DLD1 (cell line): ENCODE data around the gene ACAD11.
"Not testable (repeated sequence)": the region's sequence is repeated elsewhere in the genome, so short reads cannot be mapped to it uniquely, and the experiment has no call there.

Source experiments
- in situ Hi-C: cut with HindIII; loops from 2 replicates; pipeline ENCODE4 v1.10.0; 2017; ENCODE audit warnings: low sequenced_read_pairs

The ACAD11 gene

DNA sequence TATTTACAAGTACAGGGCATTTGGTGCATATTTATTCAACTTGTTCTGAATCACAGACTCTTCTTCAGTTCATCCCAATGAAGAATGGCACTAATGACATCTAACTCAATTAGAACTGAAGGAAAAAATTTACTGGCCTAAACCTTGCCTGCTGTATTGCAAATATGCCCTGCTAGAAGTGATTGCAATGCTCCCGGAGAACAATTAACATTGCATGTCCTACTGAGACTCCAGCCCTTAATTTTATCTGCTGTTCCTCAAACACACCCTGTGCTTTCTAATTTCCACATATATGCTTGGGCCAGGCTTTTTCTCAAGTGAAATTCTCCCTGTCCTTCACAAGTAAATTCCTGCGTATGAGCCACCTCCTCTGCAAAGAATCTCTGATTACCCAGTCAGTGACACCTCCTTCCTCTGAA, 54.2 kb downstream of the ACAD11 start:
- in situ Hi-C loops, result no loop called here

DNA sequence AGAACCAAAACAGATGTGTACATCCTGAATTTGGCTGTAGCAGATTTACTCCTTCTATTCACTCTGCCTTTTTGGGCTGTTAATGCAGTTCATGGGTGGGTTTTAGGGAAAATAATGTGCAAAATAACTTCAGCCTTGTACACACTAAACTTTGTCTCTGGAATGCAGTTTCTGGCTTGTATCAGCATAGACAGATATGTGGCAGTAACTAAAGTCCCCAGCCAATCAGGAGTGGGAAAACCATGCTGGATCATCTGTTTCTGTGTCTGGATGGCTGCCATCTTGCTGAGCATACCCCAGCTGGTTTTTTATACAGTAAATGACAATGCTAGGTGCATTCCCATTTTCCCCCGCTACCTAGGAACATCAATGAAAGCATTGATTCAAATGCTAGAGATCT, 59.0 kb downstream of the ACAD11 start:
- in situ Hi-C loops, result not testable (repeated sequence)

DNA sequence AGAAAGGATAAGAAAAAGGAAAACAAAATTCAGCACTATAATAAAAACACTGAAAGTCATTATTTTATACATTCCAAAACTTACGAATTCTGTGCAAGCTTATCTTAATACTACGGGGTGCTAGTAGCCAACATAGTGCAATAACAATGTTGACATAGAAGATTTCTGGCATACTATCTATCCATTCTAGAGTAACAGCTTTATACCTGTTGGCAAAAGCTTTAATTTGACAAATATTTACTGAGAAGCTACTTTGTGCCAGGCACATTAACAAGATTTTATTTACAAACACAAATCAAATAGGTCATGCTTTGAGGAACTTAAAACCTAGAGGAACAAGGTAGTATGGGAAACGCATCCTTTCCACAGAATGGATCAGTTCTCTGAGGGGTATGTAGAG, 61.4 kb downstream of the ACAD11 start:
- in situ Hi-C loops, result no loop called here

DNA sequence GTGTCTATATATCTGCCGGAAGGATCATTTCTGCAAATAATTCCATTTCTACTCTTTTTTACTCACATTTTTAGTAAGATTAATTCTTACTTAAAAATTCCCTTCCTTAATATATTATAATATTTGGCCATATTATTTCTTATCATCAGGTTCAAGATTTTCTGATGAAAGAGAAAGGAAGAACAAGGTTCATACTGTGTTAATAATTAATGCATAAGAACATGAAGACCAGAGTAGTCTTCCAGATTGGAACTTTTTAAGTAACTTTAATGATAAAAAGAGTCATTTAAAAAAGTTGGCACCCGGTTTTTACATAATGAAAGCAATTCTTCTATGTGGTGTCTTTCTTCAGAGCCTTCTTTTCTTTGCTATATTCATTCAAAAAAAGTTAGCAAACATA, 61.9 kb downstream of the ACAD11 start:
- in situ Hi-C loops, result no loop called here

DNA sequence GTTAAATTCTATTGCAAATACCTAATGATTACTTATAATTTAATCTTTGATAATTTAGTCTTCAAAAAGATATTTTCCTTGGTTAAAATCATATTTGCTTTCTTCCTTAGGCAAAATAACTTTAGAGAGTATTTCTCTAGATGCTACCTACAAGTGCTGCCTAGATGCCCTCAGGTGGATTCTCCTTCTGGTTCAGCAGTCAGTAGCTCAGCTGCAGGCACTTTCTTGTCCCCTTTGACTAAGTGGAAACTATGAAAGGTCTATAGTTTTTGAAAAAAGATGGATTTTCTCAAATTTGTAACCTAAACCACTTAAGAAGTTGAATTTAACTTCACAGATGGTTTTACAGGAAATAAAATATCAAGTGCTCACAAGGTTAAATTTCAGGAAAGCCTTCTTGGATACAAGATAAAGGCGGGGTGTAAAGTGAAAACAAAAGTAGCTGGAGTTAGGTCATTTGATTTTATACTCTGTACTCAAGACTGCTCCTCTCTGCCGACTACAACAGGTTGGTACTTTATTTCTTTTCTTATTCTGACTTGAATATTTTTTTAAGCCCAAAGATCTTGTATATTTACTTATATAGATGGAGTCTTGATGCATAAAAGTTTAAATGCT, 62.7 kb downstream of the ACAD11 start, which contains the start of gene ACKR4:
Gene ACKR4, plus strand, starts transcription at position 455 of the 618 bp plus-strand sequence. CDS start 3,128 bp downstream, outside the sequence.
- in situ Hi-C loops, result no loop called here

DNA sequence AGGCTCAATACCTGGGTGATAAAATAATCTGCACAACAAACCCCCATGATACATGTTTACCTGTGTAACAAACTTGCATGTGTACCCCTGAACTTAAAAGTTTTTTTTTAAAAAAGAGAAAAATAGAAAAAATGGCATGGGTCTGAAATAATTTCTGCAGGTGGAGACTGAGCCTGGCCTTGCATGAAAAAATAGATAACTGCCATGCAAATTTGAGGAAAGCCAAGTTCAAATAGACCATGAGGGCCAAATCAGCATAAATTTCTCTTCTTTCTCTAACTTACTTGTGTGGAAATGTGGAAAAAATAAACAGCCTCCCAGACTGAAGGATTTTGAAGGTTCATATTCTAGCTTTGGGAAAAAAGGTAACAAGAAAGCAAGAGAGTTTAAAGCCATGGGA, 63.3 kb downstream of the ACAD11 start:
- in situ Hi-C loops, result no loop called here

DNA sequence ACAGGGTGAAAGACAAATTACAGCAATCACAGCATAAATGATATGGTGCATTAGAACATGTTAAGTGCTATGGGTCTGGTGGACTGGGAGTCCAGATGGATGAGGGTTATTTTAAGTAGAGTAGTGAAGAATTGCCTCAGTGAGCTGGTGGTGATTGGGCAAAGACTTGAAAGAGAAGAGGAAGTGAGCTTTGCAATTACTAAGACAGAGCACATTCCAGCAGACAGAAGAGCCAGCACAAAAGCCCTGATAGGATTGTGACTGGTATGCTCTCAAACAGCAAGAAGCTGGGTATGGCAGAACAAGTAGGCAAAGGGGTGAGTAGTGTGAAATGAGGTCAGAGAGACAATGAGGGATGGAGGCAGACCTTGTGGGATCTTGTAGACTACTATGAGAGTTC, 64.6 kb downstream of the ACAD11 start:
- in situ Hi-C loops, result no loop called here

DNA sequence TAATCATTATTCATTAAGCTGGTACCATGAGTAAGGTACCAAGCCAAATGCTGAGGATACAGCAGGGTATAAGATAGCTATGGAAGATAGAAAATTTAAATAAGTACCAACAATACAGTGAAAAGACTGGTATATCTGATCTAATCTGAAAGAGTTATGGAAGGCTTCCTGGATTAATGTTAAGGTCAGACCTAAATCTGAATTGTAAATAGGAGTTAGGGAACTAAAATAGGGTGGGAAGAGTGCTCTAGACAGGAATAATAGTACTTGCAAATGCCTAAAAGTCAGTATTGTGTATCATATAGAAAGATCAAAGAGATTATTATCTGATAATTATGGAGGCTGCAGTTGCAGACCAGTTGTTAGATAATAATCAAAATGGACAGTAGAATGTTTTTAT, 65.1 kb downstream of the ACAD11 start:
- in situ Hi-C loops, result no loop called here

DNA sequence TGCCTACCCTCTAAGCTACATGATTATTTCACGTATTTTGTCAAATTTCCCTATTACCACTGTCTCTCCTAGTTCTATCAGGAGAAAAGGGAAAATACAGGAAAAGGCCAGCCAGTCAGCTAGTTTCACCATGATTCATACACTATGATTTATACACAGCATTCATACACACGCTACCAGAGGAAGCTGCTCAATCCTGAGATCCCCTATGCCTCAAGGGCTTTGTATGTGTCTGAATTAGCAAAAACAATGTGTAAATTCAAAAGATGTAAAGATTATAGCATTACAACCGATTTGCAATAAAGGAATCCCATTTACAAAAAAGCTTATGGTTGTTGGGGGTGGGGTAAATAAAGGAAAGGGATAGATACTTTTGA, 65.7 kb downstream of the ACAD11 start:
- in situ Hi-C loops, result no loop called here

DNA sequence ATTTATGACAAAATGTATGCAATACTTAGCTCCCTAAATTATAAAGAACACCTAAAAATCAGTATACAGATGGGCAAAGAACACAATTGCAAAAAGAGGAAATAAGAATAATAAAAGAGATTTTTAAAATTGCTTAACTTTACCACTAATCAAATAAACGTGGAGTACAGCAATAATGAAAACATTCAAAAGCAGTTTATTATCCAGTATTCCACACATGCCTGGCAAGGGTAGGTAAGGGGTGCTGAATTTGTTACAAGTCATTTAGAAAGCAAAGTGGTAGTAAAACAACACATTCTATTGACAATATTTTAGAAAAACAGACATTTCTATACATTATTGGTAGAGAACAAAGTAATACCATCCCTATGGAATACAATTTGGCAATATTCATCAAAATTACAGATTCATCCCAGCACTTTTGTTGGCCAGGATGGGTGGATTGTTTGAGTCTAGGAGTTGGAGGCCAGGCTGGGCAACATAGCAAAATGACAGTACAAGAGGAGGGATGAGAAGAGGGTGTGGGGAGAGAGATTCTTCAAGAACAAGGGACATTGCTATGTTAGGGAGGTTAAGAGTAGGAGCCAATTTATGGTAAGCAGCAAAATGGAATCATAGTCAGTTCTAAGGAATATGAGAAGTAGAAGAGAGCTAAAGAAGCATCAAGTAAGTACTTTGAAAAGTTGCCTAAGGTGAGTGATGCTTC, 66.2 kb downstream of the ACAD11 start:
- in situ Hi-C loops, result no loop called here

DNA sequence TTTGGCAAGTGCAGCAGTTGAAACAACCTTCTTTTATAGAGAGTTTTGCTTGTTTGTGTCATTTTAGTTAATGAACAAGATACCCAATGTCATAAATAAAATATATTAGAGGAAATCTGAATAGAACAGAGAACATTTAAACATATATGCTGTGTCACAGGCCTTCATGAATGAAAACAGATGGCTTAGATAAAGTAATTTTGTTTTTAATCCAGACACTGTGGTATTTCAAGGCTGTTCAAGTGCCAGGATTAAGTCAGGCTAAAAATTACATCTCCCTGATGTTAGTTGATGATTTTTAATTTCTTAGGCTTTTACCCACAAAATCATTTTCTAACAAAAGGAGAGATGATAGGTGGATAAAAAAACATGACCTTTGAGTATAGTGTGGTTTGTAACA, 67.4 kb downstream of the ACAD11 start:
- in situ Hi-C loops, result no loop called here

DNA sequence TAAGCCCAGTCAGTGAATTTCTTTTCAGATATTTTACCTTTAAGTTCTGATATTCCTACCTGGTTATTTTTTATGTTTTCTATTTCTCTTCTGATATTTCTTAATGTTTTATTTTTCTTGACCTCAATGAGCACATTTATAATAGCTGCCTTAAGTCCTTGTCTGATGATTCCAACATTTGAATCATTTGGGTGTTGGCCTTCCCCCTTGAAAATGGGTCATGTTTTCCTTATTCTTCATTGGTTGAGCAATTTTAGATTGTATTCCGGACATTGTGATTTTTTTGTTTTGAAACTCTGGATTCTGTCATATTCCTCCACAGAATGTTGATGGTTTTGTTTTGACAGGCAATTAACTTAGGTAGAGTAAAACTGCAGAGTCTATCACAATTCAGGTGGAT, 72.2 kb downstream of the ACAD11 start:
- in situ Hi-C loops, result no loop called here

DNA sequence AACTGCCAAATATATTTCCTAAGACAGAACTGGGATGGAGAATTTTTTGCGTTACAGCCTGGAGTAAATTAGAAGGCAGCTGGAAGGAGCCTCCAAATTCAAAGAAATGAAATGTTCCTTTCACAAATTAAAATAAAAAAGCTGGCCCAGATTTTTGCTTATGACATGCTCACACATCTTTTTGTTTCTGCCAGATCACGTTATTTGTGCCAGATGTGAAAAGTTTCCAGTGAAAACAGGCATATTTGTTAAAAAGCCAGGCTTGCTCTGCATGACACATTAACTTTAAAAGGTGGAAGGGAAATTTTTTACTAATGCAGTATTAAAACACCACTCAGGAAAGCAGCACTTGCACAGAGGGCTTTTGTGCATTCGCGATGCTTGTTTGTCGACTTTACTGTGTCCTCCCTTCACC, 85.8 kb downstream of the ACAD11 start:
- in situ Hi-C loops, result no loop called here

DNA sequence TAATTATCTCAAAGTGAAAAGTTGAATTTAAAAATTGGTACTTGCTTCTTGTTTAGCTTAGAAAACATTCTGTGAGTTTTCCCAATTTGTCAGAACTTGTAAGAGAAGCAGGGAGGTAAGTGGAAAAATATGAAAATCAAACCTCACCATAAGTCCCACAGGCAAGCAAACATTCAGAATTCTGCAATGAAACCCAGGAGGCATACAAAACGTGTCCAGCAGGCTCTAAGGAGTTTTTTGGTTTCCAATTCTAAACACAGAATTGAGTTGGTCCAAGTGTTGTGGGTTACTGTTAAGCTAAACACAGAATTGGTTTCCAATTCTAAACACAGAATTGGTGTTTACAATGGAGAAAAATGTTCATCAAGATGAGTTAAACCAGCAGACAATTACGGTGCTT, 89.6 kb downstream of the ACAD11 start:
- in situ Hi-C loops, result no loop called here

DNA sequence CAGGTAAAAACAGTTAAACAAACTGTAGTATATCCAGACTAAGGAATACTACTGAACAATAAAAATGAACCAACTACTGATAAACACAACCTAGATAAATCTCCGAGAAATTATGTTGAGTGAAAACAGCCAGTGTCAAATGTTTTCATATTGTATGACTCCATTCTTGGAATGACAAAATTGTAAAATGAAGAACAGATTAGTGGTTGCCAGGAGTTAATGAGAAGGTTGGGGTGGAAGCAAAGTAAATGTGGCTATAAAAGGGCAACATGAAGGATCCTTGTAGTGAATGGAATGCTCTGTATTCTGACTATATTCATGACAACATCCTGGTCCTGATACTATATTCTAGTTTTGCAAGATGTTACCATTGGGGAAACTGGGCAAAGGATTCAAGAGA, 90.0 kb downstream of the ACAD11 start:
- in situ Hi-C loops, result no loop called here

DNA sequence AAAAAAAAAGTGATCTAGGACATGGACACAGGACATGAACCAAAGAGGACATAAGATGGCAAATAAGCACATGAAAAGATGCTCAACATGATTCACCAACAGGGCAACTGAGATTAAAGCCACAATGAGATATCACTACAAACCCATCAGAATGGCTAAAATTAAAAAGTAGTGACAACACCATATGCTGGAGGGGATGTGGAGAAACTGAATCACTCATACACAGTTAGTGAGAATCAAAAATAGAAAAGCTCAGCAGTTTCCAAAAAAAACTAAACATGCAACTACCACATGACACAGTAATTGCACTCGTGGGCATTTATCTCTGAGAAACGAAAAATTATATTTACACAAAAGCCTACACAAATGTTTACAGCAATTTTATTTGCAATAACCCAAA, 90.5 kb downstream of the ACAD11 start:
- in situ Hi-C loops, result no loop called here

DNA sequence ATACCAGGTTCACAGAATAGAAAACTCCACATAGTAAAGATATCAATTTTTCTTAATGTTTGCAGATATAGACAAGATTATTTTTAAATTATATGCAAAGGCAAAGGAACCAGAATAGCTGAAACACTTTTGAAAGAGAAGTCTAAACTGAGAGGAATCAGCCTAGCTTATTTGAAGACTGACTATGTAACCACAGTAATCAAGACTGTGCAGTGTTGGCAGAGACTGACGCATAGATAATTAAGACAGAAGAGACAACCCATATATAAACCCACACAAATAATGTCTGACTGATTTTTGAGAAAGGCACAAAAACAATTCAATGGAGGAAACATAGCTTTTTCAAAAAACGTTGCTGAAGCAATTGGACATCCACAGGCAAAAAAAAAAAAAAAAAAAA, 91.2 kb downstream of the ACAD11 start:
- in situ Hi-C loops, result no loop called here

DNA sequence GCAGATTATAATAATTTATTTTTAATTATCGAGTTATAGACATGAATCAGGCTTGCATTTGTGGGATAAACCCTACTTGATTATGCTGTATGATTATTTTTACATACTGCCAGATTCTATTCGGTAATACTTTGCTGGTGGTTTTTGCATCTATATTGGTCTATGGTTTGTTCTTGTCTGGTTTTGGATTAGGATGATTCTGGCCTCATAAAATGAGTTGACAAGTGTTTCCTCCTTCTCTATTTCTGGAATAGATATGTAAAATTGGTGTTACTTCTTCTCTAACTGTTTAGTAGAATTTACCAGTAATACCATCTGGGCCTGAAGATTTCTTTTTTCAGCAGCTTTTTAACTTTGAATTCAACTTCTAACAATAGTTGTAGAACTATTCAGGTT, 95.5 kb downstream of the ACAD11 start:
- in situ Hi-C loops, result no loop called here

DNA sequence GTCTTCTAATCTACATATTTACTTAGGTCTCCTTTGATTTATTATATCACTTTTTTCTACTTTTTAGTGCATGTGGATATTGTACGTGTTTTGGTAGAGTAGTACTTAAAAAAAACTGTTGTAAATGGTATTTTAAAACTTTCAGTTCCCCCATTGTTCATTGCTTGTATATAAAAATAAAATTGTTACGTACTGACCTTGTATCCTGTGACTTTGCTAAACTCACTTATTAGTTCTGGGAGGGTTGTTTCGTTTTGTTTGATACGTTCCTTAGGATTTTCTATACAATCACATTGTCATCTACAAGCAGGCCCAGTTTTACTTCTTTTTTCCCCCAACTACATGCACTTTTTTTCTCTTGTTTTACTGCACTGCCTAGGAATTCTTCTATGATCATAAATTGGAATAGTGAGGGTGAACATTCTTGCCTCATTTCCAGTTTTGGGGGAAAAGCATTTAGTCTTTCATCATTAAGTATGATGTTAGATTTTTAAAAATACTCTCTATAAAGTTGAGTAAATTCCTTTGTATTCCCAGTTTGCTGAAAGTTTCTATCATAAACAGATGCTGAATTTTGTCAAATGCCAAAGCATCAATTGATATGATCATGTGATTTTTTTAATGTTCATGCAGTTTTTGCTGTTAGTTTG, 96.1 kb downstream of the ACAD11 start:
- in situ Hi-C loops, result no loop called here

DNA sequence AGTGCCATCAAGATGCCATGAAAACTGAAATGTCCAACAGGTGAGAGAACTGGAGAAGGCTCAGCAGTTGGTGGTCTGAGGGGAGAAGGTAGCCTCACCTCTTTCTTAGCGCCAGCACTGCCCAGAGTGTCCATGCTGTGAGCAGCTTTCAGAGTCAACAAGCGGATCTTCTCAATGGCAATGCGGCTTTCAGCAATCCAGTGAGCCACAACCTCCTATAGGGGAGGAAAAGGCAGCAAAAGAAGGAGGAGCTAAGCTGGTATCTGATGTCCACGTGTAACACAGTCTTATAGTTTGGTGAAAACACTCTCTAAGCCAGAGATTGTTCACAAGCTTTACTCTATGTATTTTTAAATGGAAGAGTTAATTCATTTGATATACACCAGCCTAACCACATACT, 98.6 kb downstream of the ACAD11 start:
- in situ Hi-C loops, result no loop called here

DNA sequence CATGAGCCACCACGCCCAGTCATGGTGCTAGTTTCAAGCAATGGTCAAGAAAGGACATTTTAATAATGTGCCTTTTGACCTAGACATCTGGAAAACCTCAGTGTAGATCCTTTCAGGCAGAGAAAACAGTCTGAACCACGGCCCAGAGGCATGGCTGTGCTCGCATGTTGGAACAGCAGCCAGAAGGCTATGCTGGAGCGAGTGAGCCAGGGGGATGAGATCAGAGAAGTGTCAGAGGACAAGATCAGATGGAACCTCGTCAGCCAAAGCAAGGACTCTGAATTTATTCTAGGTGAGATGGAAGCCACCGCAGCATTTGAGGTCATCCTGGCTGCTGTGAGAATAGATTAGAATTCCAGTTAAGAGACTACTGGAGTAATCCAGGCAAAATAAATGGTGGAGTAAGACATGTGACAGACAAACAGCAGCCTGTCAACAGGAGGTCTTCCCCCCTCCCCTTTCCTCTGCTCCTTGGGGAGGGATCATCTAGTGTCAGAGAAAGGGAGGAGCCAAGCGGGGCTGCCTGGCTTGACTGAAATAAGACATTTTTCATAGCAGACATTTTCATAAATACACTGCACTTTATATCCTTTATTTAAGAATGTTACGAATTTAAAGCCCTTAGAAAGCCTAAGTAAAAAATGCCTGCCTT, 103.0 kb downstream of the ACAD11 start:
- in situ Hi-C loops, result no loop called here

DNA sequence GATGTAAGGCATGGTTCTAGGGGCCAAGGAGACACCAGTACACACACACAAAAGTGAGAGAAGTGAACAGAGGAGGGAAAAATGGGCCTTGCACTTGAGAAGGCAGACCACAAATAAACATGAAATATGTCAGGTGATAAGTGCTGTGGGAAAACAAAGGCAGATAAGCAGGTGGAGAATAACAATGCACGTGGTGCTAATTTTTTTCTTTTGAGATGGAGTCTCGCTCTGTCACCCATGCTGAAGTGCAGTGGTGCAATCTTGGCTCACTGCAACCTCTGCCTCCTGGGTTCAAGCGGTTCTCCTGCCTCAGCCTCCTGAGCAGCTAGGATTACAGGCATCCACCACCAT, 103.6 kb downstream of the ACAD11 start:
- in situ Hi-C loops, result not testable (repeated sequence)
